ENCODE data around the gene FN3KRP.

The FN3KRP gene

GRCh38 chr17:82670661-82671450 is 45.6 kb upstream of the FN3KRP start:
- CTCF ChIA-PET: interaction anchor here (1.0 to 2.6 kb wide), 5 partner anchors 11 to 103 kb away, joined by 3 to 9 read pairs (median 4); no protein-coding TSS in a partner anchor
- no peak overlapping the region for H3K4me3 ChIP-seq (ENCODE audit: control insufficient read depth in 1 of 7, extremely low read depth in 1 of 7, insufficient read depth in 4 of 7, low read depth in 2 of 7, low read length in 6 of 7)
- POLR2A ChIA-PET: no interaction called here
- H3K27ac ChIP-seq (ENCODE audit: insufficient read depth in 1 of 2, low read depth in 1 of 2, low read length in 2 of 2, poor library complexity in 1 of 2, severe bottlenecking in 2 of 2): no peak overlapping the region
- no peaks in the 10 kb centered on the region for H3K36me3 ChIP-seq (ENCODE audit: control insufficient read depth in 4 of 4, insufficient read depth in 4 of 4, low read length in 3 of 4)
- WGBS (ENCODE audit: insufficient coverage): 97% methylated on average over 16 of the region's 19 CpGs
- no peaks in the 10 kb centered on the region for H3K9me3 ChIP-seq (ENCODE audit: control extremely low read depth in 1 of 5, control insufficient read depth in 4 of 5, insufficient read depth in 2 of 5, low read depth in 1 of 5, low read length in 4 of 5)
- H3K27me3 ChIP-seq (replicated peaks in 2 of 5; ENCODE audit: control insufficient read depth in 4 of 5, insufficient read depth in 5 of 5, low read length in 4 of 5): no peaks in the 10 kb centered on the region
- DNase-seq: no peak
- peaks cover 0 to 19% (median 6%) of the 10 kb centered on the region in 4 experiments for H3K4me1 ChIP-seq (ENCODE audit: control extremely low read depth in 1 of 4, control insufficient read depth in 4 of 4, insufficient read depth in 4 of 4, low read length in 3 of 4)

DNA sequence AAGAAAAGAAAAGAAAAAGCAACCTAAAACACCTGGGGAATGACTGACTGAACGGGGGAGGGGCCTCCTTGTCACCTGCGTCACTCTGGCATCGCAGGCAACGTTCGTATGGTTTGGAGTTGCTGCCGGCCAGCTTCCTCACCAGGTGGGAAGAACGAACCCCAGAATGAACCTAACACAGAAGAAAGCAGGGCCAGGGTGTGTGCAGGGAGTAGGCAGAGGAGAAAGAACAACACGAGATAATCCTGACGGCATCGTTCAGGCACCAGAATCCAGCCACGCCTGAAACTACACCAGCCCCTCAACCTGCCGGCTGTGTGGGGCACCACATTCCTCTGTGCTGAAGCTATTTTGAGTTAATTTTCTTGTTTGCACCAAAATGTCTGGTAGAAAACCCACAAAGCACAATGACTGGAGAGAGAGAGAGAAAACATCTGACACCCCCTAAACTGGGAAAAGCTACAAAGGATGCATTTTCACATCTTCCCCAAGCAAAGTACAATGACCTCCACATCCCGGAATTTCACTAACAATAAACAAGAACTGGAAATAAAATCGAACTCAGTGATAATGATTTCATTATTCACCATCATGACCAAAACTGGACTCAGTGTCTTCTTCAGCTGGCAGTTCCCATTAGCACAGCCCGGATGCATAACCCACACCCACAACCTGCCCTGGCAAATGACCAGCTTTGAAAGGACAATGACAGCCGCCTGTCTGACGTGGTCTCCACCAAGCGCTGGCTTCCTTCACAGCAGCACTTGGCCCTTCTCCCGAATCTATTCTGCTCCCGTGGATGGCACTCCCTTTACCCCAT is 41.6 kb upstream of the FN3KRP start:
- Histone ChIP-seq H3K36me3 (ENCODE audit: control insufficient read depth in 4 of 4, insufficient read depth in 4 of 4, low read length in 3 of 4) (peaks cover 0 to 1% (median 0%) of the 10 kb centered on the region in 4 experiments), H3K4me1 (ENCODE audit: control extremely low read depth in 1 of 4, control insufficient read depth in 4 of 4, insufficient read depth in 4 of 4, low read length in 3 of 4) (no peaks in the 10 kb centered on the region), H3K4me3 (ENCODE audit: control insufficient read depth in 1 of 7, extremely low read depth in 1 of 7, insufficient read depth in 4 of 7, low read depth in 2 of 7, low read length in 6 of 7) (no peak overlapping the region), H3K27ac (ENCODE audit: insufficient read depth in 1 of 2, low read depth in 1 of 2, low read length in 2 of 2, poor library complexity in 1 of 2, severe bottlenecking in 2 of 2) (no peak overlapping the region), H3K9me3 (ENCODE audit: control extremely low read depth in 1 of 5, control insufficient read depth in 4 of 5, insufficient read depth in 2 of 5, low read depth in 1 of 5, low read length in 4 of 5) (no peaks in the 10 kb centered on the region), H3K27me3 (replicated peaks in 2 of 5; ENCODE audit: control insufficient read depth in 4 of 5, insufficient read depth in 5 of 5, low read length in 4 of 5) (no peaks in the 10 kb centered on the region)
- ChIA-PET CTCF (no interaction called here), POLR2A (no interaction called here)
- 90% methylated on average over 13 of the region's 20 CpGs for WGBS (ENCODE audit: insufficient coverage)
- DNase-seq: no peak

- CTCF ChIA-PET: no interaction called here
- WGBS (ENCODE audit: insufficient coverage): 88% methylated on average over 14 of the region's 18 CpGs
- no peak overlapping the region for H3K27ac ChIP-seq (ENCODE audit: insufficient read depth in 1 of 2, low read depth in 1 of 2, low read length in 2 of 2, poor library complexity in 1 of 2, severe bottlenecking in 2 of 2)
- H3K36me3 ChIP-seq (ENCODE audit: control insufficient read depth in 4 of 4, insufficient read depth in 4 of 4, low read length in 3 of 4): peaks cover 0 to 1% (median 0%) of the 10 kb centered on the region in 4 experiments
- no peaks in the 10 kb centered on the region for H3K4me1 ChIP-seq (ENCODE audit: control extremely low read depth in 1 of 4, control insufficient read depth in 4 of 4, insufficient read depth in 4 of 4, low read length in 3 of 4)
- H3K9me3 ChIP-seq (ENCODE audit: control extremely low read depth in 1 of 5, control insufficient read depth in 4 of 5, insufficient read depth in 2 of 5, low read depth in 1 of 5, low read length in 4 of 5): no peaks in the 10 kb centered on the region
- POLR2A ChIA-PET: no interaction called here
- no peak for DNase-seq
- H3K27me3 ChIP-seq (replicated peaks in 2 of 5; ENCODE audit: control insufficient read depth in 4 of 5, insufficient read depth in 5 of 5, low read length in 4 of 5): no peaks in the 10 kb centered on the region
- no peak overlapping the region for H3K4me3 ChIP-seq (ENCODE audit: control insufficient read depth in 1 of 7, extremely low read depth in 1 of 7, insufficient read depth in 4 of 7, low read depth in 2 of 7, low read length in 6 of 7)
Observed at GRCh38 chr17:82675476-82676245, 40.8 kb upstream of the FN3KRP start.

- CTCF ChIA-PET: interaction anchor here (1.1 to 2.3 kb wide), 5 partner anchors 9 to 98 kb away, joined by 3 to 16 read pairs (median 4); no protein-coding TSS in a partner anchor
- Histone ChIP-seq H3K36me3 (ENCODE audit: control insufficient read depth in 4 of 4, insufficient read depth in 4 of 4, low read length in 3 of 4) (peaks cover 0 to 1% (median 0%) of the 10 kb centered on the region in 4 experiments), H3K9me3 (ENCODE audit: control extremely low read depth in 1 of 5, control insufficient read depth in 4 of 5, insufficient read depth in 2 of 5, low read depth in 1 of 5, low read length in 4 of 5) (peaks cover 0 to 9% (median 5%) of the 10 kb centered on the region in 5 experiments), H3K4me3 (ENCODE audit: control insufficient read depth in 1 of 7, extremely low read depth in 1 of 7, insufficient read depth in 4 of 7, low read depth in 2 of 7, low read length in 6 of 7) (no peak overlapping the region), H3K27me3 (replicated peaks in 2 of 5; ENCODE audit: control insufficient read depth in 4 of 5, insufficient read depth in 5 of 5, low read length in 4 of 5) (no peaks in the 10 kb centered on the region), H3K27ac (ENCODE audit: insufficient read depth in 1 of 2, low read depth in 1 of 2, low read length in 2 of 2, poor library complexity in 1 of 2, severe bottlenecking in 2 of 2) (no peak overlapping the region), H3K4me1 (ENCODE audit: control extremely low read depth in 1 of 4, control insufficient read depth in 4 of 4, insufficient read depth in 4 of 4, low read length in 3 of 4) (no peaks in the 10 kb centered on the region)
- 91% methylated on average over 18 of the region's 23 CpGs for WGBS (ENCODE audit: insufficient coverage)
- POLR2A ChIA-PET: no interaction called here
- DNase-seq: no peak
Observed at GRCh38 chr17:82677353-82677925, 39.1 kb upstream of the FN3KRP start.

DNA sequence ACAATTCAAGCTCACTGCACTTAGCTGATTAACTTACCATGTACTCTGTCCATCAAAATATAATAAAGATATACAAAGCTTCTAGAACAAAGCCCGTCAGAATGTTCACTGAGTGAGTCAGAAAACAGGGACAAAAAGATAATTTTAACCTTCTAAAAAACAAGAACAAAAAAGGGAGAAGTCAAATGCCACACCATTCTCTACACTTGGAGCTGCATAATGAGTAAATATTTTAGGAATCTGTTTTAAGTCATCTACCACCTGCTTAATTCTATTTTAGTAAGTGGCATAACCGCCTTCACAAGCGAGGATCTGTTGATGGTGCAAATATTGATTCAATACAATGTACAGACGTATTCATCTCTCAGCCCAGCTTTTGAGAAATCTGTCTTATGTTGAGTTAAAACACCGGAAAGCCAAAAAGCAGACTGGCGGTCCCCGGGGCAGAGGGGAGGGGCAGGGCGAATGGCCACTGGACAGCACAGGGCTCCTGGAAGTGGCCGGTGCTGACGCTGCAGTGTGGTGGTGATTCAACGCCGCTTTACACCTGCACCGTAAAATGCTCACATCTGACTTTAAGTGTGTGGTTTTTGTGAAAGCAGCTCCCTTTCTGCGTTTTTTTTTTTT is 38.1 kb upstream of the FN3KRP start:
- ChIA-PET POLR2A (no interaction called here), CTCF (interaction anchor here (1.4 to 2.3 kb wide), 4 partner anchors 9 to 17 kb away, joined by 4 to 16 read pairs (median 6); no protein-coding TSS in a partner anchor)
- DNase-seq: no peak
- H3K4me1 ChIP-seq (ENCODE audit: control extremely low read depth in 1 of 4, control insufficient read depth in 4 of 4, insufficient read depth in 4 of 4, low read length in 3 of 4): no peaks in the 10 kb centered on the region
- no peak overlapping the region for H3K27ac ChIP-seq (ENCODE audit: insufficient read depth in 1 of 2, low read depth in 1 of 2, low read length in 2 of 2, poor library complexity in 1 of 2, severe bottlenecking in 2 of 2)
- peaks cover 0 to 9% (median 6%) of the 10 kb centered on the region in 5 experiments for H3K9me3 ChIP-seq (ENCODE audit: control extremely low read depth in 1 of 5, control insufficient read depth in 4 of 5, insufficient read depth in 2 of 5, low read depth in 1 of 5, low read length in 4 of 5)
- peaks cover 0 to 1% (median 0%) of the 10 kb centered on the region in 4 experiments for H3K36me3 ChIP-seq (ENCODE audit: control insufficient read depth in 4 of 4, insufficient read depth in 4 of 4, low read length in 3 of 4)
- no peaks in the 10 kb centered on the region for H3K27me3 ChIP-seq (replicated peaks in 2 of 5; ENCODE audit: control insufficient read depth in 4 of 5, insufficient read depth in 5 of 5, low read length in 4 of 5)
- 99% methylated on average over 8 of the region's 14 CpGs for WGBS (ENCODE audit: insufficient coverage)
- H3K4me3 ChIP-seq (ENCODE audit: control insufficient read depth in 1 of 7, extremely low read depth in 1 of 7, insufficient read depth in 4 of 7, low read depth in 2 of 7, low read length in 6 of 7): no peak overlapping the region

DNA sequence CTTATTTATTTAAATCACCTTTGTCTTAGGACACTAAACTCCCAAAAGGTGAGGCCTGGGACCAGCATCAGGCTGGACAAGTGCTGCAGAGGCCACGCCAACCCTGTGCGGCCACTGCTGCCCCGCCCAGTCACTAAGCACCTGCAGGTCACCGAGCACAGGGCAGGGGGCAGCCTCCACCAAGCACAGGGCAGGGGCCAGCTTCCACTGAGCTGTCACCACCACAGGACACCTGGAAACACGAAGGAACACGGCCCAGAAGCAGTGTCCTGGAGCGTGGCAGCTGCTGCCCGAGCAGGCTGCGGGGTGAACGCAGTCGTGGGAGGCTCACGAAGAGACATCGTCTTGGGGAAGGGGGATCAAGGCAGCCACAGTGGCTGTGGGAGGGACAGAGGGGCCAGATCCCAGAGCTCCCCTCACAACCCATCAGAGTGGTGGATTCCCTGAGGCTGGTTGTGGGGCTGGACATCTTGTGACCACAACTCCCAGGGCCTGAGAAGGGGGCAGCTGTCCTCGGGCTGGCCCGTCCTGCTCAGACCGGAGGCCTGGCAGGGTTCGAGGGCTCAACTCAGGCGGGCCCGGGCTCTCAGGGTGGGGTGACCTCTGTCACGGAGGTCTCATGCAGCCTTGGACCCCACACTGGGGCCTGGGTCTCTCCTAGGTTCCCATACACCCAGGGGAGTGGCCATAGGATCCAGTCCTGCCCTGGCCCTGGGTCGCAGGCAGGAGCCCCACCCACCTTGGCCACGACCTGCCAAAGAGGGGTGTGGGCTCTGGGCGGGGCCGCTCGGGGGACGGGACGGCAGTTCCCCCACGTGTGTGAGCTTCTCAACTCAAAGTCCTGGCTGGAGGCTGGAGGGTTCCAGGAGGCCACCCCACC is 36.7 kb upstream of the FN3KRP start:
- Histone ChIP-seq H3K9me3 (ENCODE audit: control extremely low read depth in 1 of 5, control insufficient read depth in 4 of 5, insufficient read depth in 2 of 5, low read depth in 1 of 5, low read length in 4 of 5) (peaks cover 0 to 9% (median 6%) of the 10 kb centered on the region in 5 experiments), H3K4me3 (ENCODE audit: control insufficient read depth in 1 of 7, extremely low read depth in 1 of 7, insufficient read depth in 4 of 7, low read depth in 2 of 7, low read length in 6 of 7) (no peak overlapping the region), H3K4me1 (ENCODE audit: control extremely low read depth in 1 of 4, control insufficient read depth in 4 of 4, insufficient read depth in 4 of 4, low read length in 3 of 4) (no peaks in the 10 kb centered on the region), H3K27ac (ENCODE audit: insufficient read depth in 1 of 2, low read depth in 1 of 2, low read length in 2 of 2, poor library complexity in 1 of 2, severe bottlenecking in 2 of 2) (no peak overlapping the region), H3K27me3 (replicated peaks in 2 of 5; ENCODE audit: control insufficient read depth in 4 of 5, insufficient read depth in 5 of 5, low read length in 4 of 5) (no peaks in the 10 kb centered on the region), H3K36me3 (ENCODE audit: control insufficient read depth in 4 of 4, insufficient read depth in 4 of 4, low read length in 3 of 4) (peaks cover 0 to 1% (median 0%) of the 10 kb centered on the region in 4 experiments)
- ChIA-PET CTCF (interaction anchor here (1.1 kb wide), 1 partner anchor 12 kb away, joined by 3 read pairs; no protein-coding TSS in a partner anchor), POLR2A (no interaction called here)
- WGBS (ENCODE audit: insufficient coverage): 94% methylated on average over 26 of the region's 28 CpGs
- no peak for DNase-seq
